BLaER1 (cell line): ENCODE data around the gene MAGEA2.
"Not testable (repeated sequence)": the region's sequence is repeated elsewhere in the genome, so short reads cannot be mapped to it uniquely, and the experiment has no call there.

Source experiments
- H3K27ac ChIP-seq: shearing (Covaris generic); formaldehyde crosslinking; 2 replicates; pipeline ENCODE4 v1.8.1; 2022
- H3K27me3 ChIP-seq: shearing (Covaris generic); formaldehyde crosslinking; 2 replicates; pipeline ENCODE4 v1.8.1; 2022
- H3K36me3 ChIP-seq: shearing (Covaris generic); formaldehyde crosslinking; 2 replicates; pipeline ENCODE4 v1.8.1; 2022
- H3K4me1 ChIP-seq: shearing (Covaris generic); formaldehyde crosslinking; 2 replicates; pipeline ENCODE4 v1.8.1; 2022
- H3K4me2 ChIP-seq: shearing (Covaris generic); formaldehyde crosslinking; 2 replicates; pipeline ENCODE4 v1.8.1; 2022
- H3K4me3 ChIP-seq: shearing (Covaris generic); formaldehyde crosslinking; 2 replicates; pipeline ENCODE4 v1.8.1; 2022
- H3K9ac ChIP-seq: shearing (Covaris generic); formaldehyde crosslinking; 2 replicates; pipeline ENCODE4 v1.8.1; 2022
- H3K9me3 ChIP-seq: shearing (Covaris generic); formaldehyde crosslinking; 2 replicates; pipeline ENCODE4 v1.8.1; 2022
- H4K20me1 ChIP-seq: shearing (Covaris generic); formaldehyde crosslinking; 2 replicates; pipeline ENCODE4 v1.8.1; 2022
- Cebpa-rat ChIP-seq: shearing (Covaris generic); IDR thresholded peaks from 2 replicates; pipeline ENCODE4 v1.8.1; 2022

Gene MAGEA2, protein sequence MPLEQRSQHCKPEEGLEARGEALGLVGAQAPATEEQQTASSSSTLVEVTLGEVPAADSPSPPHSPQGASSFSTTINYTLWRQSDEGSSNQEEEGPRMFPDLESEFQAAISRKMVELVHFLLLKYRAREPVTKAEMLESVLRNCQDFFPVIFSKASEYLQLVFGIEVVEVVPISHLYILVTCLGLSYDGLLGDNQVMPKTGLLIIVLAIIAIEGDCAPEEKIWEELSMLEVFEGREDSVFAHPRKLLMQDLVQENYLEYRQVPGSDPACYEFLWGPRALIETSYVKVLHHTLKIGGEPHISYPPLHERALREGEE

DNA sequence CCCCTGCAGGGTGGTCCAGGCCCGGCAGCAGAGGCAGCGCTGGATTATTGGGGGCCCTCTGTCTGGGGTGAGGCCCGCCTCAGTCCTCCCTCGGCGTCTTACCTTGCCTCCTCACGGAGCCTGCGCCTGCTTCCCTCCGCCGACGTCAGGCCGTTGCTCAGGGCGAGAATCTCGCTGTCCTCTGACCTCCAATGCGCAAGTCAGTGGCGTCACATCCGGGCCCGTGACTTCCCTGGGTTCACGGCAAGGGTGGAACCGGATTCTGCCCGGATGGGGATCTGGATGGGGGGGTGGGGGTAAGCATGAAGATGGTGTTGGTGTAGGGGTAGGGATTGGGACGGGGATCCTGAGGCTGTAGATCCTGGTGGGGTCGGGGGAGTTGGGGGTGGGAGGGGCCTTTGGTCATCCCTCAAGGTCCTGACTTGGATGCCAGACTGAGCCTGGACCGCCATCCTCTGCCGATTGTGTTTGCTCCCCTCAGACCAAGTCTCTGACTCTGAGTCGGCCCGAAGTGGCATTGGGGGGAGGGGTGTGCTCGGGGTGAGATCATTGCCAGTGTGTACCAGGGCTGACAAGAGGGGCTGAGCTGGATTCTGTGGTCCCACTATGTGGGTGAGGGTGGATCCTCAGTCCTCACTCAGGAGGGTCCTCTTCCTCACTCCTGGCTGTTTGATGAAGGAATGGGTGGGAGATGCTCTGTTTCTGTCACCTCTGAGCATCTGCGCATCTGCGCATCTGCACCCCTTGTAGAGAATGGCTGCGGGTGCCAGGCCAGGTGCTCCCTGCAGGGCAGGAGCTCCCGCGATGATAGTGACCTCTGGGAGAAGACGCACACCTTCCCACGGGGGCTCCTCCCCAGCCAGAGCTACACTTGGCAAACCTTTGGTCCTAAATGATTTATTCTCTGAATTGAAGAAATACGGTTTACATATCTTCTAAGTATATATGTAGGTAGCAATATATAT, at the start of gene MAGEA2:
Gene MAGEA2 (minus strand): TSS at position 157 of the 965 bp plus-strand sequence. CDS start 2,479 bp downstream, outside the sequence.
- H3K9ac ChIP-seq, H4K20me1 ChIP-seq, H3K4me3 ChIP-seq, H3K27me3 ChIP-seq, H3K27ac ChIP-seq, H3K9me3 ChIP-seq, H3K4me1 ChIP-seq, H3K36me3 ChIP-seq, H3K4me2 ChIP-seq: not testable (repeated sequence)

DNA sequence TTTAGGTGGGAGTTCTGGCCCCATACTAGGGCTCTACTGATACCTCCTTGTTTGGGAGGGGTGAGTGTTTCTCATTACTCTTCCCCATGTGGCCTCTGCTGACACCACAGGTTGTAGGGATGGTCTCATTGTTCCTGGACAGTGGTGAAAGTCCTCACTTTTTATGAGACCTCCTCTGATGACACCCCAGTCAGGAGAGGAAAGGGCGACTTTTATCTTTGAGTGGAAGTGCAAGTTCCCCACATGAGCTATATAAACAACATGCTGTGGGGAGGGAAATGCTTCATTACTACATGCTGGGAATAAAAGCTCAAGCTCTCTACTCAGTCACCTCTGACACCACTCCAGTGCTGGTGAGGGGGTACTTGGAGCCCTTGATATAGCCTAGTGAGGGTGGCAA, 45.3 kb upstream of the MAGEA2 start:
- peaks cover 86% of the 10 kb centered on the region for H3K27me3 ChIP-seq

DNA sequence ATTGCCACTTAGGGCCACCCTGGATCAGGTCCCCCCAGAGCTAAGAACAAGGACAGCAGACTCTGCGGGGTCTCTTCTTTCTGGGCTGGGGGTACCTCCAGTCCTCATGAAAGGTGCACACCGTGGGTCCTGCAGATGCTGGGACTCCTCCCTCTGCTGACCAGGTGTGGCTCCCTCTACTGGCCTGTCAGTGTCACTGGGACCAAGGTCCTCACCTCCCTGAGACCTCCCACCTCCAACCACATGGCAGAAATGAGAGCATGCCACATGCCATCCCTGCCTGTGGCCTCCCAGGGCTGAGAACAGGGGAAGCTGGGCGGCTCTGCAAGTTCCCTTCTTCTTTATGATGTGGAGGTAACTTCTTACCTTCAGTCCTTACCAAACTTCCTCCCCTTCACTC, 33.4 kb upstream of the MAGEA2 start:
- not testable (repeated sequence) for H4K20me1 ChIP-seq, H3K4me1 ChIP-seq, H3K9ac ChIP-seq, H3K4me2 ChIP-seq, H3K27ac ChIP-seq, H3K9me3 ChIP-seq, H3K36me3 ChIP-seq, H3K4me3 ChIP-seq
- H3K27me3 ChIP-seq: peaks cover 18% of the 10 kb centered on the region

More for the DNA sequence above, 45.3 kb upstream of the MAGEA2 start:
- Histone ChIP-seq H3K9ac (no peak overlapping the region), H3K4me3 (no peak overlapping the region), H3K27ac (no peak overlapping the region), H3K4me1 (no peaks in the 10 kb centered on the region), H4K20me1 (no peaks in the 10 kb centered on the region), H3K4me2 (no peak overlapping the region), H3K36me3 (no peaks in the 10 kb centered on the region), H3K9me3 (no peaks in the 10 kb centered on the region)
- no peak for TF ChIP-seq Cebpa-rat

DNA sequence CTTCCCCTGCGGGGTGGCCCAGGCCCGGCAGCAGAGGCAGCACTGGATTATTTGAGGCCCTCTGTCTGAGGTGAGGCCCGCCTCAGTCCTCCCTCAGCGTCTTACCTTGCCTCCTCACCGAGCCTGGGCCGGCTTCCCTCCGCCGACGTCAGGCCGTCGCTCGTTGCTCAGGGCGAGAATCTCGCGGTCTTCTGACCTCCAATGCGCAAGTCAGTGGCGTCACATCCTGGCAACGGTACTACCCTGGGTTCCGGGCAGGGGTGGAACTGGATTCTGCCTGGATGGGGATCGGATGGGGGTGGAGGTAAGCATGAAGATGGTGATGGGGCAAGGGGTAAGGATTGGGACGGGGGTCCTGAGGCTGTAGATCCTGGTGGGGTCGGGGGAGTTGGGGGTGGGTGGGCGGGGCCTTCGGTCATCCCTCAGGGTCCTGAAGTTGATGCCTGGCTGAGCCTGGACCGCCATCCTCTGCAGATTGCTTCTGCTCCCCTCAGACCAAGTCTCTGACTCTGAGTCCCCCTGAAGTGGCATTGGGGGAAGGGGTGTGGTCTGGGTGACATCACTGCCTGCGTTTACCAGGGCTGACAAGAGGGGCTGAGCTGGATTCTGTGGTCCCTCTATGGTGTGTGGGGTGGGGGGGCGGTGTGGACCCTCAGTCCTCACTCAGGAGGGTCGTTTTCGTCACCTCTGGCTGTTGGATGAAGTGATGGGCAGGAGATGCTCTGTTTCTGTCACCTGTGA, 16.1 kb upstream of the MAGEA2 start, which contains the start of gene MAGEA6:
Gene MAGEA6 (minus strand): TSS at position 141 of the 741 bp plus-strand sequence. CDS start 2,039 bp downstream, outside the sequence.
- not testable (repeated sequence) for H3K36me3 ChIP-seq, H4K20me1 ChIP-seq, H3K4me2 ChIP-seq, H3K27me3 ChIP-seq, H3K4me3 ChIP-seq, H3K27ac ChIP-seq, H3K9me3 ChIP-seq, H3K9ac ChIP-seq, H3K4me1 ChIP-seq

DNA sequence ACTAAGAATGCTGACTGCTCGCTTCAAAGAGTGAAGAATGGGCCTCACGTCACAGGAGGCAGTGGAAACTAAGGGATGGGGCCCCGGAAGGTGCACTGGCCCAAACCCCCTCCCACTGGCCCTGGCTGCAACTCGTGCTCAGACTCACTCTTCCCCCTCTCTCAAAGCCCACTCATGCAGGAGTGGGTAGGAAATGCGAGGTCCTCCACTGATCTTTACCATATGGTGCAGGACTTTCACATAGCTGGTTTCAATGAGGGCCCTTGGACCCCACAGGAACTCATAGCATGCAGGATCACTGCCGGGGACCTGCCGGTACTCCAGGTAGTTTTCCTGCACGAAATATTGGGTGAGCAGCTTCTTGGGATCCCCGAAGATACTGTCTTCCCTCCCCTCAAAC, 12.9 kb upstream of the MAGEA2 start:
- H3K36me3 ChIP-seq, H3K27ac ChIP-seq, H3K4me3 ChIP-seq, H3K9me3 ChIP-seq, H4K20me1 ChIP-seq, H3K9ac ChIP-seq, H3K27me3 ChIP-seq, H3K4me2 ChIP-seq, H3K4me1 ChIP-seq: not testable (repeated sequence)

DNA sequence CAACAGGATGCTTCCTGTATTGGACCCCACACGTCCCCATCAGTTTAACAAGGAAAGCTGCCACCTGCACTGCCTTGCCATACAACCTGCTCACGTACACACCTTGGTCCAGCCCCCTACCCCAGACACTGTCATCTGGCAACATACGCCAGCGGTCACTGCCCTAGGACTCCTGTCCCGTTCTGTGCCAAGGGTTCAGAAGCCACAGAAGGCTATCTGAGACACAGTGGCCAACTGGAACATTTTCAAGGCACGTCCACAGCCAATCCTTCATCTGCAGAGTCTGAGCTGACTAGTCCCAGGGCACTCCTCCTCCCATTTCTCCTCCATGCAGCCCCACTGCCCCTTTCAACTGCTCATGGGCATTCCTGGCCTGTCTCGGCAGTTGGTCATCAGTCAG, 7.9 kb upstream of the MAGEA2 start:
- not testable (repeated sequence) for H3K36me3 ChIP-seq, H3K4me1 ChIP-seq, H4K20me1 ChIP-seq, H3K4me3 ChIP-seq, H3K9ac ChIP-seq, H3K27me3 ChIP-seq, H3K9me3 ChIP-seq, H3K27ac ChIP-seq, H3K4me2 ChIP-seq

DNA sequence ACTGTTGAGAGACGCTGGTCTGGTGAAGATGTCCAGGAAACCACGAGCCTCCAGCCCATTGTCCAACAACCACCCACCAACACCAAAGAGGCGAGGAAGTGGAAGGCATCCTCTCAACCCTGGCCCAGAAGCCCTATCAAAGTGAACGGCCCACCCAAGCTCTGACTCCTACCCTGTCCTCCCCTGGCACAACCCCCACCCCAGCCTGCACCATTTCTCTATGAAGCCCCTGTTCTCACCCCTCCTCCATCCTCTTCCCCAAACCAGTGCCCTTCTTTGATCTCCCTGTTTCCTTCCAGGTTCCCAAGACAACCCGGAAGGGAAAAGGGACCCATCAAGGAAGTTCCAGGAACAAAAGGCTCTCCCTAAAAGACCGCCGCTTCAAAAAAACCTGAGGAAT, 5.9 kb upstream of the MAGEA2 start:
- H3K36me3 ChIP-seq, H3K27ac ChIP-seq, H4K20me1 ChIP-seq, H3K4me3 ChIP-seq, H3K27me3 ChIP-seq, H3K9ac ChIP-seq, H3K4me2 ChIP-seq, H3K4me1 ChIP-seq, H3K9me3 ChIP-seq: not testable (repeated sequence)

DNA sequence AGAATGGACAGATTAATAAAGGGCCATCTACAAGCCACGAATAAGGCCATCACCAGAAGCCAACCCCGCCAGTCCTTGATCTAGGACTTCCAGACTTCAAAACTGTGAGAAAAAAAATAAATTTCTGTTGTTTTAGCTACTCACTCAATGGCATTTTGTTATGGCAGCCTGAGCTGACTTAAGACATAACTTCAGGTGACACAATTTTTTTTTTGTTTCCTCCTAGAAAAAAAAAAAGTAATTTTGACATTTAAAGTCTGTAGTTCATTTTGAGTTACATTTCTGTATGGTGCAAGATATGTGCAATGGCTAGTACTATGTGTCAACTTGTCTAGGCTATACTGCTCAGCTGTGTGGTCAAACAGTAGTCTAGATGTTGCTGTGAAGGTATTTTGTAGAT, 5.3 kb upstream of the MAGEA2 start, which contains the start of gene CSAG3:
Gene CSAG3 (plus strand): TSS at position 301 of the 400 bp plus-strand sequence.
- not testable (repeated sequence) for H4K20me1 ChIP-seq, H3K36me3 ChIP-seq, H3K9me3 ChIP-seq, H3K4me1 ChIP-seq, H3K9ac ChIP-seq, H3K4me2 ChIP-seq, H3K27me3 ChIP-seq, H3K27ac ChIP-seq, H3K4me3 ChIP-seq

DNA sequence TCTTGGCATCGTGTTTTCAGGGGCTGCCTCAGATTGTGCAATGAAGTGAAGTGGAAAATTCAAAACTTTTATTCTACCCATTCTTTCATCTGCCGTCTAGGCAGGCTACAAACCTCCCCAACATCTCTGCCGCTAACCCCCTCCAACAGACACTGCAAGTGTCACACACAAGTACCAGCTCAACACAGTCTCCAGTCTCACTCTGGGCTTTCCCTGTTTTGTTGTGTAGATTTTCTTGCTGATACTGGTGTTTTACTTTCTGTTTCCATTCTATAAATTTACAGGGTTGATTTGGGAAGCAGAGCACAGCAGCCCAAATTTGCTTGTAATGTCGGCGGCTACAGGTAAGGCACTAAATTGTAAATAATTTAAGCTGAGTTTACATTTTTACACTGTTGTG, 1.2 kb upstream of the MAGEA2 start:
- H3K9ac ChIP-seq, H3K9me3 ChIP-seq, H3K4me2 ChIP-seq, H3K27ac ChIP-seq, H3K4me3 ChIP-seq, H3K36me3 ChIP-seq, H3K27me3 ChIP-seq, H4K20me1 ChIP-seq, H3K4me1 ChIP-seq: not testable (repeated sequence)

DNA sequence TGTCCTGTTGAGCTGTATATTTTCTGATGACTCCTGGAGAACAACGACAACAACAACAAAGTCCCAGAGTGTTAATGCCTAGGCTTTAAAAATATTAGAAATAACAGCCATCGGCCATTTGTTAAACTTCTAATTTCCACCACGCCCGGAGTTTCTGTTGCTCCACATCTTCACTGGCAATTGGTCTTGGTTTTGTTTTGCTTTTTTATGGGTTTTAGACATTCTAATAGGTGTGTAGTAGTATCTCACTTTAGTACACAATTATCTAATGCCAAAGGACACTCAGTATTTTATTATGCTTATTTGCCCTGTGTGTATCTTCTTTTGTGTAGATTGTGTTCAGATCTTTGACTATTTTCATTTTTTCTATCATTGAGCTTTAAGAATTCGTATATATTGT, 15.1 kb downstream of the MAGEA2 start:
- no peak overlapping the region for H3K27ac ChIP-seq
- TF ChIP-seq Cebpa-rat: no peak
- H3K4me2 ChIP-seq: no peak overlapping the region
- no peak overlapping the region for H3K9ac ChIP-seq
- H3K9me3 ChIP-seq: no peaks in the 10 kb centered on the region
- no peak overlapping the region for H3K4me3 ChIP-seq
- H3K4me1 ChIP-seq: no peaks in the 10 kb centered on the region
- H3K27me3 ChIP-seq: peaks cover 72% of the 10 kb centered on the region
- H3K36me3 ChIP-seq: no peaks in the 10 kb centered on the region
- no peaks in the 10 kb centered on the region for H4K20me1 ChIP-seq

DNA sequence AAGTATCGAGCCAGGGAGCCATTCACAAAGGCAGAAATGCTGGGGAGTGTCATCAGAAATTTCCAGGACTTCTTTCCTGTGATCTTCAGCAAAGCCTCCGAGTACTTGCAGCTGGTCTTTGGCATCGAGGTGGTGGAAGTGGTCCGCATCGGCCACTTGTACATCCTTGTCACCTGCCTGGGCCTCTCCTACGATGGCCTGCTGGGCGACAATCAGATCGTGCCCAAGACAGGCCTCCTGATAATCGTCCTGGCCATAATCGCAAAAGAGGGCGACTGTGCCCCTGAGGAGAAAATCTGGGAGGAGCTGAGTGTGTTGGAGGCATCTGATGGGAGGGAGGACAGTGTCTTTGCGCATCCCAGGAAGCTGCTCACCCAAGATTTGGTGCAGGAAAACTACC, 17.1 kb downstream of the MAGEA2 start:
- H3K4me2 ChIP-seq, H3K9ac ChIP-seq, H3K4me1 ChIP-seq, H4K20me1 ChIP-seq, H3K36me3 ChIP-seq, H3K9me3 ChIP-seq, H3K27ac ChIP-seq, H3K4me3 ChIP-seq: not testable (repeated sequence)
- H3K27me3 ChIP-seq: peaks cover 72% of the 10 kb centered on the region
